Measurements from ENCODE around the gene STK24. TPM values are rescaled to one million over a fixed set of nuclear protein-coding genes. Genes with fewer than 3 reads are reported as not detected.
"Not testable (repeated sequence)": the region's sequence is repeated elsewhere in the genome, so short reads cannot be mapped to it uniquely, and the experiment has no call there.

STK24 gene
- polyA plus RNA-seq, result 10 to 100 TPM; 30.4 to 65.9 (median 52.7) TPM

DNA sequence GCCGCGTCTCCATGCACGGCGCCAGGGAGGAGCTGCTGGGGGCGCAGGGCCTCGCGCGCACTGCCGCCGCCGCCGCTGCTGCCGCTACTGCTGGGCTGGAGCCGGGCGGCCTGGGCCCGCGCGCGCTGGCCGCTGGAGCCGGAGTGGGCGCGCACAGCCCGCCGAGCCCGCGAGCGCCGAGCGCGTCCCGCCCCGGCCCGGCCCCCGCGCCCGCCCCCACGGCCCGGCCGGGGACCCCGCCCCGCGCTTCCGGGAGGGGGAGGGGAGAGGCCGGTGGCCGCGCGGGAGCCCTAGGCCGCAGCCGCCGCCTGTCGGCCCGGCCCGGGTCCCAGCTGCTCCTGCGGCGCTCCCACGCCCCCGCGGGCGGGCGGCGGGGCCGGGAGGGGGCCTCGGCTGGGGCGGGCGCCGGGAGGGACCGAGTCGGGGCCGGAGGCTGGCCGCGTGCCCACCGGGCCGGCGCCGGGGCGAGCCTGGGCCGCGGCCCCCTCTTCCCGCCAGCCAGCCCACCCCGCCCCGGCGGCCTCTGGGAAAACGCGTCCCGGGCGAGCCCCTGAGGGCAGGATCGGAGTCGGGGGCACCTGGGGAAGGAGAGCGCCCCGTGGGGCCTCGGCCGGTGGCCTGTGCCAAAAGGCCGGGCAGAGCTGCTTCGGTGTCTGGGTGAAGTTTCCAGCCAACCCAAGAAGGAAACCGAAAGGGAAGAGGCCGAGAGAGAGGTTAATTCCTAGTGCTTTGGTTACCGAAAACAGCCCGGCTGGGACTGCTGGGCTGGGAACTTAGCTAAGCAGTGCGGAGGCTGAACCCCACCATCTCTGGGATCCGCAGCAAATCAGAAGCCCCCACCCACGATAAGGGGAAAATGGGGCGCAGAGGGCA lies at the start of gene STK24:
STK24 (minus strand) TSS at position 145 of the 873 bp plus-strand sequence. CDS start 321 bp downstream, outside the sequence.
- H3K27ac ChIP-seq (ENCODE audit: low read depth, low read length), result peak within 1 kb of the TSS; percentile 88
- 0 to 1% (median 1%) methylated on average over 28 to 102 of the region's 103 CpGs for WGBS, 3 donors

- no peak overlapping the region for H3K27ac ChIP-seq (ENCODE audit: low read depth, low read length)
- 40% methylated on average over 1 of the region's 1 CpG; no CpG with 5 or more reads in 2 of the 3 donors for WGBS, 3 donors
Observed at GRCh38 chr13:98626298-98626935, 49.5 kb upstream of the STK24 start.

GRCh38 chr13:98624589-98624988 lies 47.7 kb upstream of the STK24 start:
- not testable (repeated sequence) for H3K27ac ChIP-seq (ENCODE audit: low read depth, low read length)
- WGBS, 3 donors, result 85 to 92% (median 89%) methylated on average over 5 of the region's 5 CpGs

DNA sequence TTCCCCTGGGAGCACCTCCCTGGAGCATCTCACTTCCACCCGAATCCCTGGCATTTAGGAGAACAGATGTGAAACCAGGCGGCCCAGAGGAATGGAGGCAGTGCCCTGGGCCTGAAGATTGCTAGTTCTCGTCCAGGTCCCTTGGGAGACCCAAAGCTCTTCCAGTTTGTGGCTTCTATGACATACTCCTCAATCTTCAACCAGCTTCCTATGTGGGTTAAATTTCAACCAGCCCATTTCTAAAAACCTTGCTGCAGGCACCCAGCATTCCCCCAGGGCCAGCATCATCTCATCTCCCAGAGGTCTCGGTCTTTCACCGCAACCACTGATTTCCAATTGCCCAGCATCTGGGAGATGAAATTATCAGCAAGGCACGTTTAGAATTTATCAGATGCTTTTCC lies 46.0 kb upstream of the STK24 start:
- WGBS, 3 donors, result 79 to 83% (median 83%) methylated on average over 6 of the region's 6 CpGs
- H3K27ac ChIP-seq (ENCODE audit: low read depth, low read length), result no peak overlapping the region

GRCh38 chr13:98619556-98619955 lies 42.6 kb upstream of the STK24 start:
- H3K27ac ChIP-seq (ENCODE audit: low read depth, low read length), result no peak overlapping the region
- WGBS, 3 donors, result 94 to 98% (median 95%) methylated on average over 3 of the region's 3 CpGs

DNA sequence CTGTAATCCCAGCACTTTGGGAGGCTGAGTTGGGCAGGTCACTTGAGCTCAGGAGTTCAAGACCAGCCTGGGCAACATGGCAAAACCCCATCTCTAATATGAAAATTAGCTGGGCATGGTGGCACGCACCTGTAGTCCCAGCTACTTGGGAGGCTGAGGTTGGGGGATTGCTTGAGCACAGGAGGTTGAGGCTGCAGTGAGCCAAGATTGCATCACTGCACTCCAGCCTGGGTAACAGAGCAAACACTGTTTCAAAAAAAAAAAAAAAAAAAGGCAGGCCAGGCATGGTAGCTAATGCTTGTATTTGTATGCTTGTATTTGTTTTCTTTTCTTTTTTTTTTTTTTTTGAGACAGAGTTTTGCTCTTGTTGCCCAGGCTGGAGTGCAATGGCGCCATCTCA lies 38.7 kb upstream of the STK24 start:
- 93 to 95% (median 94%) methylated on average over 2 of the region's 2 CpGs for WGBS, 3 donors
- not testable (repeated sequence) for H3K27ac ChIP-seq (ENCODE audit: low read depth, low read length)

DNA sequence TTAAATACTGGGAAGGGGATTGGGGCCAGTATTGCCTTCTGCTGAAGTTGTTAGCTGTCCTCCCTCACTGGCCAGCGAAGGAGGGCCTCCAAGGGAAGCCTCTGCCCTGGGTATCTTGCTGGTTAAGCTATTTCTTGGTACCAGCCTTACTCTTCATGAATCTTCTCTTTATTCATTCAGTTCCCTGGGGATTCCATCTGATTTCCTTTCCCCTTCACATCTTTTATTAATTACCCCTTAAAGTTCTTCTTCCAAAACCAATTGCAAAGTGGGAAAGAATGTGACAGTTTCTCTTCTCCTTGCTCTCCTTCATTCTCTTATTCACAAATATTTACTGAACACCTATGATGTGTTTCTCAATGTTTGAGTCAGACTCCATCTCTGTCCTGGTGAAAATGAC lies 36.7 kb upstream of the STK24 start:
- 100% methylated on average over 1 of the region's 1 CpG for WGBS, 3 donors
- no peak overlapping the region for H3K27ac ChIP-seq (ENCODE audit: low read depth, low read length)

GRCh38 chr13:98609756-98610155 lies 32.8 kb upstream of the STK24 start:
- WGBS, 3 donors, result 75 to 92% (median 80%) methylated on average over 5 of the region's 5 CpGs
- no peak overlapping the region for H3K27ac ChIP-seq (ENCODE audit: low read depth, low read length)

DNA sequence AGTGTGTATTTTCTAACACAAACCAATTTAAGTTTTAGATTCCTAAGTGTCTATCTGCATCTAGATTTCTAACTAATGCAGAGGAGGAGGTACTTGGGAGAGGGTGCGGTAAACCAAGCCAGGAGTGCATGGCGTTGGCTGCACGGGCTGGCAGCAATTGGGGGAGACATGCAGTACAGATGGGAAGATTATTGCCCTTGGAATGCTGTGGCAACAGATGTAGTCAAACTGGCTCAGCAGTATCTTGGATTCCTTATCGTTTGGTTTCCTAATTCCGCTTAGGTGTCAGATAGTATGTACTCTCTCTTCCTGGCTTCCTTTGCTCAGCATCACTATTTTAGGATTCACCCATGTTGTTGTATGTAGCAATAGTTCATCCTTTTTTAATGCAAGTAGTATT lies 29.4 kb upstream of the STK24 start:
- no peak overlapping the region for H3K27ac ChIP-seq (ENCODE audit: low read depth, low read length)
- WGBS, 3 donors, result 20 to 57% (median 54%) methylated on average over 5 of the region's 5 CpGs

DNA sequence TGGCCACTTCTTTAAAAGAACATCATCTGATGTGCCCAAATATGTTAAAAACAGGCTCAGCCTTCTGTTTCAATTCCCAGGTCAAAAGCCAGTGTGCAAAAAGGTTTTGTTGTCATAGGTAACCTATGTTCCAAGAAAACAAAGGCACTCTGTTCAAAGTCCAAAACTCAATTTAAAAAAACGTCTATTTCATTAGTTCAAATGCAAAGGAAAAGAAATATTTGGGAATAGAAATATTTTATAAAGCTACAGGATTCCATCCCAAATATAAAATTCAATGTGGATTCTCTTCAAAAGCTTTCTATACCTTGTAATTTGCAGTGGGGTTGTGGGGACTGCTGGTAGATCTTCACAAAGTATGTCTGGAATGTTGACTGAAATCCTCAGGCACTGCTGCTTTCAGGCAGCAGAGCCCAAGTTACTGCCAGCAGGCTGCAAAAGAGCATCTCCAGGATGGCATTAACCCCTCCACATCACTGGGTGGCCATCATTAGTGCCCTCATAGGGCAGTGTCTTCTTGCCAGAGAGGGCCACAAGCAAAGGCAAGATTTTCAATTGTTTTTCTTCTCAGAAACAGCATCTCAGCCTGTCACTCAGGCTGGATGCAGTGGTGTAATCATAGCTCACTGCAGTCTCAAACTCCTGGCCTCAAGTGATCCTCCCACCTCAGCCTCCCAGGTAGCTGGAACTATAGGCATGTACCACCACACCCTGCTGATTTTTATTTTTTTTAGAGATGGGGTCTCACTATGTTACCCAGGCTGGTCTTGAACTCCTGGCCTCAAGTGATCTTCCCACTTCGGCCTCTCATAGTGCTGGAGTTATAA lies 22.8 kb upstream of the STK24 start:
- H3K27ac ChIP-seq (ENCODE audit: low read depth, low read length), result no peak overlapping the region
- WGBS, 3 donors, result 53 to 74% (median 70%) methylated on average over 2 of the region's 2 CpGs

DNA sequence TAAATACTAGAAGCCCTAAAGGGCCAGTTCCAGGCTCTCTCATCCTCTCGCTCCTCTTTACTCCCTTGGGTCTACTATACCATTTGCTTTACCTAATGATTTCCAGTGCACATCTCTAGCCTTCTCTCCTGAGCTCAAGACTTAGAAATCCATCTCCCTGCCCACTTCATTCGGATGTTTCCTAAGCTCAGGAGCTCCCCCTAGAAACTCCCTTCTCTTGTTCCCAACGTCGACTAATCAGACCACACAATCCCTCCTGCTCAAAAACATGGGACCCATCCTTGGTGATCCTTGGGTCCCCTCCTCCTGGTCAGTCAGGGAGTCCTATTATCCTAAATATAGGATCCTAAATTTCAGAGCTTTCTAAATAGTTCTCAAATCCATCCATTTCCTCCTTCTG lies 21.1 kb upstream of the STK24 start:
- 34 to 60% (median 50%) methylated on average over 4 of the region's 4 CpGs for WGBS, 3 donors
- H3K27ac ChIP-seq (ENCODE audit: low read depth, low read length), result no peak overlapping the region

DNA sequence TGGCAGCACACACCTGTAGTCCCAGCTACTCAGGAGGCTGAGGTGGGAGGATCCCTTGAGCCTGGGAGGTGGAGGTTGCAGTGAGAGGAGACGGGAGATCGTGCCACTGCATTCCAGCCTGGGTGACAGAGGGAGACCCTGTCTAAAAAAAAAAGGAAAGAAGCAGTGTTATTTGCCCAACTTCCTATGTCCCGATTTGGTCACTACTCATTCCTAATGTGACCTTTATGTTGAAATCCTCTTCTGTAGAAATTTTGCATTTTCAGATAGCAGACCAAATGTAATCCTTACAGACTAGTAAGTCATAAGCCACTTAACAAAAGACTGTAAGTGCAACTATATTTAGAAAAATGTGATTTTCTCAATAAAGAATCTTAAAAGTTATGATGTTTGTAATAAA lies 18.2 kb upstream of the STK24 start:
- 51 to 83% (median 75%) methylated on average over 3 of the region's 3 CpGs for WGBS, 3 donors
- H3K27ac ChIP-seq (ENCODE audit: low read depth, low read length), result no peak overlapping the region

DNA sequence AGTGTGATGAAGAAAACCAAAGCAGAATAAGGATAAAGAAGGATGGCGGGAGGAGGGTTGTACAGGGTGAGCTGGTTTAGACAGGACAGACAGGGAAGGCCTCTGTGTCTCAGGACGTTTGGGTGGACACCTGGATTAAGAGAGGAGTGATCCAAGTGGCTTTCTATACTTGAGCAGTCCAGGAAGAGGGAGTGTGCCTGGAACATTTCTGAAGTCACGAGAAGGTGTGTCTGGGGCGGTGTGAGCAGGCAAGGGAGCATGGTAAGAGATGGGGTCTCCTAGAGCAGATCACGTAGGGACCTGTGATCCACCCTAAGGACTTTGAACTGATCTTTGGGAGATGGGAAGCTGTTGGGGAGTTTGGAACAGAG lies 15.4 kb upstream of the STK24 start:
- WGBS, 3 donors, result 84 to 88% (median 87%) methylated on average over 5 of the region's 5 CpGs
- H3K27ac ChIP-seq (ENCODE audit: low read depth, low read length), result no peak overlapping the region

GRCh38 chr13:98591721-98592361 lies 14.9 kb upstream of the STK24 start:
- 89 to 96% (median 93%) methylated on average over 2 of the region's 2 CpGs for WGBS, 3 donors
- no peak overlapping the region for H3K27ac ChIP-seq (ENCODE audit: low read depth, low read length)

DNA sequence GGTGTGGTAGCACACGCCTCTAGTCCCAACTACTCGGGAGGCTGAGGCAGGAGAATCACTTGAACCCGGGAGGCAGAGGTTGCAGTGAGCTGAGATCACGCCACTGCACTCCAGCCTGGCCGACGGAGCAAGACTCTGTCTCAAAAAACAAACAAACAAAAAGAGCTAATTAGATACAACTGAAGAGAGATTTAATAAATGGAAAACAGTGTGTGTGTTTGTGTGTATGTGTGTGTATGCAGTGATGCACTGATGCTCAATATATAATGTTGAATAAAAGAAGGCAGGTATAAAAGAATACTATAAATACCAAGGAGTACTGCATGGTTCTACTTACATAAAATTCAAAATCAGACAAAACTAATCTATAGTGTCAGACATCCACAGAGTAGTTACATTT lies 13.6 kb upstream of the STK24 start:
- WGBS, 3 donors, result 95 to 99% (median 97%) methylated on average over 6 of the region's 6 CpGs
- not testable (repeated sequence) for H3K27ac ChIP-seq (ENCODE audit: low read depth, low read length)

DNA sequence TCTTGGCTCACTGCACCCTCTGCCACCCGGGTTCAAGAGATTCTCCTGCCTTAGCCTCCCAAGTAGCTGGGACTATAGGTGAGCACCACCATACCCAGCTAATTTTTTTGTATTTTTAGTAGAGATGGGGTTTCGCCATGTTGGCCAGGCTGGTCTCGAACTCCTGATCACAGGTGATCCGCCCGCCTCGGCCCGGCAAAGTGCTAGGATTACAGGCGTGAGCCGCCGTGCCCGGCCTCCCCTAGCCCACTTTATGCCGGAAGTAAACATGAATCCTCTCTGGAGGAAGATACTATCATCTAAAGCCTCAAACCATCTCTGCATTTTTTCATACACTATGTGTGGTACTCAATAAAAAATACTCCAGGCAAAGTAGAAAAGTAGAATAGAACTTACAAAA lies 12.6 kb upstream of the STK24 start:
- H3K27ac ChIP-seq (ENCODE audit: low read depth, low read length), result not testable (repeated sequence)
- 86 to 95% (median 93%) methylated on average over 12 of the region's 12 CpGs for WGBS, 3 donors

- H3K27ac ChIP-seq (ENCODE audit: low read depth, low read length), result no peak overlapping the region
- 86 to 91% (median 91%) methylated on average over 4 of the region's 4 CpGs for whole genome bisulfite sequencing, 3 donors
Observed at GRCh38 chr13:98586400-98587345, 9.8 kb upstream of the STK24 start.

Measured in adipose tissue (tissue), 3 donors.